ENCODE data around the gene IREB2. TPM values are rescaled to one million over a fixed set of nuclear protein-coding genes. Genes with fewer than 3 reads are reported as not detected.

The IREB2 gene
- total and polyA plus RNA-seq, 2 donors (not counting 3 experiments of a cell fraction or from before 2014, with no cell fraction given), result 12.7 to 51.4 TPM

DNA sequence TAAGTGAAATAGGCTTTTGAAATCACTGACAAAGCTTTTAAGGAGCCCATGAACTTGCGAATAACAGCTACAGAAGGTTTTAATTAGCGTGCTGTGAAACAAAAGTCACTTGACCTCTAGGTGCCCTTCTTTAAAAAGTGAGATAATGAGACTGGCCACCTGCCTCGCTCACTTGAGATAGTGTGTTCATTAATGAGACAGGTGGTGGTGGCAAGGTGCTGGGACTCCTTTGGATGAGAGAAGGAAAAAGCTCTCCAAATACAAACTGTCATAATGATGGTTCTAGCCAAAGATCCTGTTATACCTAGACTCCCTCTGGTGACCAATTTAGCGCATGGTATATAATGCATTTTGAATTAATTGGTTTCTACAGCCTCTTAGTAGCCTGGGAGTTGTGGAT is 22.7 kb upstream of the IREB2 start:
- no peaks in the 10 kb centered on the region for H3K36me3 ChIP-seq (ENCODE audit: control insufficient read depth in 2 of 2, extremely low read depth in 1 of 2, insufficient read depth in 2 of 2, low read length in 2 of 2)
- no TSS peak for BruUV-seq (replicated peaks)
- no peaks in the 10 kb centered on the region for H3K9me3 ChIP-seq (replicated peaks; ENCODE audit: control insufficient read depth, insufficient read depth, low read length)
- H3K4me2 ChIP-seq (ENCODE audit: insufficient read depth, low read length), result no peak overlapping the region
- intact Hi-C loops (cut with micrococcal nuclease), result loop anchor here (1.0 kb wide), 1 partner anchor 107 kb away; no protein-coding TSS in a partner anchor
- H3K27me3 ChIP-seq (ENCODE audit: control insufficient read depth in 2 of 2, insufficient read depth in 2 of 2, low read length in 2 of 2), result peaks cover 3 to 9% of the 10 kb centered on the region in 2 experiments
- H3K4me1 ChIP-seq (ENCODE audit: control insufficient read depth, extremely low read depth, insufficient read depth, low read length), result peaks cover 12% of the 10 kb centered on the region
- no peak overlapping the region for H3K27ac ChIP-seq (ENCODE audit: insufficient read depth, low read depth, low read length)
- TF ChIP-seq JUN (IDR thresholded peaks at IDR 0.05; ENCODE audit: borderline replicate concordance, insufficient read depth, insufficient read length, low read depth) (no peak), POLR2AphosphoS5 (IDR thresholded peaks at IDR 0.05; ENCODE audit: insufficient read depth, low read depth, low read length) (no peak), GATA2 (IDR thresholded peaks at IDR 0.05; ENCODE audit: insufficient read depth, insufficient read length, low read depth, low read length) (no peak), MAX (IDR thresholded peaks at IDR 0.05; ENCODE audit: insufficient read depth, insufficient read length) (no peak), FOS (IDR thresholded peaks at IDR 0.05; ENCODE audit: borderline replicate concordance, insufficient read depth, low read length) (no peak), POLR2A (IDR thresholded peaks at IDR 0.05; ENCODE audit: low read depth, low read length) (no peak), MYC (IDR thresholded peaks at IDR 0.05; ENCODE audit: low read depth, low read length) (no peak), EZH2 (IDR thresholded peaks at IDR 0.05; ENCODE audit: borderline replicate concordance, low read depth, low read length, severe bottlenecking) (no peak)
- TF ChIP-seq, protein P1, sequence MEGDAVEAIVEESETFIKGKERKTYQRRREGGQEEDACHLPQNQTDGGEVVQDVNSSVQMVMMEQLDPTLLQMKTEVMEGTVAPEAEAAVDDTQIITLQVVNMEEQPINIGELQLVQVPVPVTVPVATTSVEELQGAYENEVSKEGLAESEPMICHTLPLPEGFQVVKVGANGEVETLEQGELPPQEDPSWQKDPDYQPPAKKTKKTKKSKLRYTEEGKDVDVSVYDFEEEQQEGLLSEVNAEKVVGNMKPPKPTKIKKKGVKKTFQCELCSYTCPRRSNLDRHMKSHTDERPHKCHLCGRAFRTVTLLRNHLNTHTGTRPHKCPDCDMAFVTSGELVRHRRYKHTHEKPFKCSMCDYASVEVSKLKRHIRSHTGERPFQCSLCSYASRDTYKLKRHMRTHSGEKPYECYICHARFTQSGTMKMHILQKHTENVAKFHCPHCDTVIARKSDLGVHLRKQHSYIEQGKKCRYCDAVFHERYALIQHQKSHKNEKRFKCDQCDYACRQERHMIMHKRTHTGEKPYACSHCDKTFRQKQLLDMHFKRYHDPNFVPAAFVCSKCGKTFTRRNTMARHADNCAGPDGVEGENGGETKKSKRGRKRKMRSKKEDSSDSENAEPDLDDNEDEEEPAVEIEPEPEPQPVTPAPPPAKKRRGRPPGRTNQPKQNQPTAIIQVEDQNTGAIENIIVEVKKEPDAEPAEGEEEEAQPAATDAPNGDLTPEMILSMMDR (IDR thresholded peaks at IDR 0.05; ENCODE audit: extremely low read depth in 1 of 2, insufficient read depth in 1 of 2, low read depth in 1 of 2, low read length in 2 of 2), result no peak
- no peaks in the 10 kb centered on the region for H4K20me1 ChIP-seq (replicated peaks; ENCODE audit: control insufficient read depth, extremely low read depth, insufficient read depth, low read length)
- no peak overlapping the region for H3K4me3 ChIP-seq (replicated peaks in 1 of 3; ENCODE audit: insufficient read depth in 1 of 3, low read depth in 1 of 3, low read length in 3 of 3)
- H3K79me2 ChIP-seq (ENCODE audit: control insufficient read depth, insufficient read depth, low read length), result no peaks in the 10 kb centered on the region
- dilution Hi-C loops (cut with MboI; ENCODE audit: extremely low pct_ligation_motif_present, low sequenced_read_pairs), result no loop called here
- H2AFZ ChIP-seq (ENCODE audit: low read depth, low read length), result no peak overlapping the region
- peak; percentile 55 for FAIRE-seq
- no peak overlapping the region for H3K9ac ChIP-seq (replicated peaks; ENCODE audit: extremely low read depth, insufficient read depth, low read length)
- CTCF ChIA-PET, result interaction anchor here (0.7 to 10.8 kb wide), 8 partner anchors 10 to 116 kb away, joined by 3 to 367 read pairs (median 4); partner anchors contain the start of gene SKIC8
- POLR2A ChIA-PET, result no interaction called here
- DNase-seq (ENCODE audit: low read depth, low spot score), result peak; percentile 14
- no peaks in the 10 kb centered on the region for H3K9me1 ChIP-seq (replicated peaks; ENCODE audit: control insufficient read depth, extremely low read depth, insufficient read depth, low read length)

All from endothelial cell of umbilical vein (primary cell).